ENCODE measurements around the gene OLFM1. TPM values are rescaled to one million over a fixed set of nuclear protein-coding genes. Genes with fewer than 3 reads are reported as not detected.
"Not testable (repeated sequence)": the region's sequence is repeated elsewhere in the genome, so short reads cannot be mapped to it uniquely, and the experiment has no call there.

The OLFM1 gene
- polyA plus RNA-seq, 4 donors = 1.4 to 36.5 (median 3.2) TPM; not detected in 1

DNA sequence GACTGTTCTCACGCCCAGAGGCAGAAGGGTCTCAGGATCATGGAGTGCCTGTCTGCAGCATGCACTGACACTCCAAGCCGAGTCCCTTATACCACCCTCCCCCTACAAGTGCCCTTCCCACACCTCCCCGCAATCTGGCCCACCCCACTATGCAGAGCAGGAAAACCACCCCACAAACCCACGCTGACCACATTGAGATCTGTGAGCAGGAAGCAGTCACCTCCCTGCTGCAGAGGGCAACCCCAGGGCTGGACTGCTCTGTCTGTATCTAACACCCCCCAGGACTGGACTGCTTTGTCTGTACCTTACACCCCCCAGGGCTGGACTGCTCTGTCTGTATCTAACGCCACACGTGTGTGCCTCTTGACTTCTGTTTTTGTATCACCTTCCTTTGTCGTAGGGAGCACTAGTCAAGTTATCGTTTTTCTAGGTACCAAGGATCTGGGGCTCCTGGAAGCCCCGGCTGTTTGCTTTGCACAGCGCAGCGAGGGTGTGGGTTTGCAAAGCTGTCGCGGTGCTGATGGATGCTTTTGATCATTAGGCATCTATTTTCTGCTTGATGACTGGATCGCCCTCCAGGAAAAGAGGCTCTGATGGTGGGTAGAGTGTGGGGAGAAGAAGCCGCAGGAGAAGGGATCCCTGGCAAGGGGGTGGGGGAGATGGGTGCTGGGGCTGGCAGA lies 21.5 kb downstream of the OLFM1 start:
- 34 to 58% (median 39%) methylated on average over 14 to 15 of the region's 15 CpGs for WGBS, 3 donors
- Histone ChIP-seq H3K36me3 (ENCODE audit: control insufficient read depth in 3 of 3, insufficient read depth in 2 of 3, low read depth in 1 of 3, low read length in 3 of 3) (no peaks in the 10 kb centered on the region), H3K27me3 (ENCODE audit: control insufficient read depth in 3 of 3, insufficient read depth in 3 of 3, low read length in 3 of 3) (peaks cover 0 to 12% (median 0%) of the 10 kb centered on the region in 3 donors), H3K9me3 (ENCODE audit: control insufficient read depth in 2 of 2, insufficient read depth in 1 of 2, low read depth in 1 of 2, low read length in 1 of 2) (no peaks in the 10 kb centered on the region), H3K4me1 (ENCODE audit: control insufficient read depth in 3 of 3, insufficient read depth in 2 of 3, low read depth in 1 of 3, low read length in 2 of 3) (no peaks in the 10 kb centered on the region), H3K27ac (ENCODE audit: low read depth in 1 of 3, low read length in 2 of 3) (no peak overlapping the region), H3K4me3 (ENCODE audit: low read depth in 1 of 3, low read length in 3 of 3) (no peak overlapping the region)
- no peak for FAIRE-seq
- no peak for DNase-seq

GRCh38 chr9:135109650-135110049 lies 22.2 kb downstream of the OLFM1 start:
- Histone ChIP-seq H3K36me3 (ENCODE audit: control insufficient read depth in 3 of 3, insufficient read depth in 2 of 3, low read depth in 1 of 3, low read length in 3 of 3) (no peaks in the 10 kb centered on the region), H3K27ac (ENCODE audit: low read depth in 1 of 3, low read length in 2 of 3) (no peak overlapping the region), H3K4me1 (ENCODE audit: control insufficient read depth in 3 of 3, insufficient read depth in 2 of 3, low read depth in 1 of 3, low read length in 2 of 3) (no peaks in the 10 kb centered on the region), H3K9me3 (ENCODE audit: control insufficient read depth in 2 of 2, insufficient read depth in 1 of 2, low read depth in 1 of 2, low read length in 1 of 2) (no peaks in the 10 kb centered on the region), H3K4me3 (ENCODE audit: low read depth in 1 of 3, low read length in 3 of 3) (no peak overlapping the region), H3K27me3 (ENCODE audit: control insufficient read depth in 3 of 3, insufficient read depth in 3 of 3, low read length in 3 of 3) (peaks cover 0 to 12% (median 0%) of the 10 kb centered on the region in 3 donors)
- DNase-seq (no peak), FAIRE-seq (no peak)
- 42 to 58% (median 42%) methylated on average over 8 of the region's 8 CpGs for WGBS, 3 donors

DNA sequence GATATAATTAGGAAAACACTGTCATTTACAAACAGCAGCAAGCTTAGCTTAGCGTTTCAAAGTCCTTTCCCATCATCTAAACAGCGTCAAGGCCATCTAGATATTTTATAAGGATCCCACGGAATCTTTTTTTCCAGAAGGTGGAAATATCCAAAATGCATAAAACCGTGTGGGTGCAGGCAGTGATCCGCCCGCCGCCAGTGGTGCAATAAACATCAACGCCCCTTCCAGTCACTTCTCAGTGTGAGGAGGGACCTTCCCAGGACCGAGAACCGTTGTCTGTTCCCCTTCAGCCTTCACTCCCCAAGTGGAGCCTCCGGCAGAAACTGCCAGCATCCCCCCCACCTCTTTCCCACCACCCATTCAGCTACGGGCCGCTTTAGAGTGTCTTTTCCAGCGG lies 22.9 kb downstream of the OLFM1 start:
- Histone ChIP-seq H3K36me3 (ENCODE audit: control insufficient read depth in 3 of 3, insufficient read depth in 2 of 3, low read depth in 1 of 3, low read length in 3 of 3) (no peaks in the 10 kb centered on the region), H3K4me3 (ENCODE audit: low read depth in 1 of 3, low read length in 3 of 3) (no peak overlapping the region), H3K27me3 (ENCODE audit: control insufficient read depth in 3 of 3, insufficient read depth in 3 of 3, low read length in 3 of 3) (peaks cover 0 to 11% (median 0%) of the 10 kb centered on the region in 3 donors), H3K4me1 (ENCODE audit: control insufficient read depth in 3 of 3, insufficient read depth in 2 of 3, low read depth in 1 of 3, low read length in 2 of 3) (no peaks in the 10 kb centered on the region), H3K9me3 (ENCODE audit: control insufficient read depth in 2 of 2, insufficient read depth in 1 of 2, low read depth in 1 of 2, low read length in 1 of 2) (no peaks in the 10 kb centered on the region), H3K27ac (ENCODE audit: low read depth in 1 of 3, low read length in 2 of 3) (no peak overlapping the region)
- DNase-seq (no peak), FAIRE-seq (no peak)
- WGBS, 3 donors = 63 to 71% (median 64%) methylated on average over 14 of the region's 14 CpGs

- H3K27ac ChIP-seq (ENCODE audit: low read depth in 1 of 3, low read length in 2 of 3); H3K9me3 ChIP-seq (ENCODE audit: control insufficient read depth in 2 of 2, insufficient read depth in 1 of 2, low read depth in 1 of 2, low read length in 1 of 2); H3K36me3 ChIP-seq (ENCODE audit: control insufficient read depth in 3 of 3, insufficient read depth in 2 of 3, low read depth in 1 of 3, low read length in 3 of 3); H3K4me1 ChIP-seq (ENCODE audit: control insufficient read depth in 3 of 3, insufficient read depth in 2 of 3, low read depth in 1 of 3, low read length in 2 of 3); FAIRE-seq; H3K4me3 ChIP-seq (ENCODE audit: low read depth in 1 of 3, low read length in 3 of 3); DNase-seq: not testable (repeated sequence)
- WGBS, 3 donors = 78 to 84% (median 82%) methylated on average over 12 of the region's 12 CpGs
- H3K27me3 ChIP-seq (ENCODE audit: control insufficient read depth in 3 of 3, insufficient read depth in 3 of 3, low read length in 3 of 3) = peaks cover 0 to 11% (median 0%) of the 10 kb centered on the region in 3 donors
Measured at GRCh38 chr9:135111600-135111999, 24.1 kb downstream of the OLFM1 start.

GRCh38 chr9:135116371-135116770 lies 28.9 kb downstream of the OLFM1 start:
- Histone ChIP-seq H3K27ac (ENCODE audit: low read depth in 1 of 3, low read length in 2 of 3) (no peak overlapping the region), H3K9me3 (ENCODE audit: control insufficient read depth in 2 of 2, insufficient read depth in 1 of 2, low read depth in 1 of 2, low read length in 1 of 2) (no peaks in the 10 kb centered on the region), H3K27me3 (ENCODE audit: control insufficient read depth in 3 of 3, insufficient read depth in 3 of 3, low read length in 3 of 3) (no peaks in the 10 kb centered on the region), H3K4me1 (ENCODE audit: control insufficient read depth in 3 of 3, insufficient read depth in 2 of 3, low read depth in 1 of 3, low read length in 2 of 3) (no peaks in the 10 kb centered on the region), H3K4me3 (ENCODE audit: low read depth in 1 of 3, low read length in 3 of 3) (no peak overlapping the region), H3K36me3 (ENCODE audit: control insufficient read depth in 3 of 3, insufficient read depth in 2 of 3, low read depth in 1 of 3, low read length in 3 of 3) (no peaks in the 10 kb centered on the region)
- FAIRE-seq = no peak
- no peak for DNase-seq
- 76 to 90% (median 82%) methylated on average over 4 of the region's 4 CpGs for WGBS, 3 donors

DNA sequence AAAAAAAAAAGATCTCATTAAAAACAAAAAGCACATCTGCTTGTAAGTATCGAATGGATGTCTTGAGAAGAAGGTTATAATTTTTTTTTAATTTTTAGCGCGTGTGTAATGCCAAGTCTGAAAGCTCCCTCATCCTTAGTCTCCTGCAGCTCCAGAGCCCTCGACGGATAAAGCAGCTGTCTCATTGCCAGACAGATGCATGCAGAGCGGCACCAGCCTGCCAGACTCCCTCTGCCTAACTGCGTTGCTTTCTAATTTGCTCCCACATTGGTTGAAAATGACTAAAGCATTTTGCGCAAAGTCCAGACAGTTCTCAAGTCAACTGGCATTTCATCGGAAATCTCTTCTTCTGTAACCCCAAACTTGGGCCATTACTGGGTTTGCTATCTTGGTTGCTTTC lies 29.4 kb downstream of the OLFM1 start:
- H3K27me3 ChIP-seq (ENCODE audit: control insufficient read depth in 3 of 3, insufficient read depth in 3 of 3, low read length in 3 of 3) = no peaks in the 10 kb centered on the region
- DNase-seq = no peak
- no peak for FAIRE-seq
- no peaks in the 10 kb centered on the region for H3K4me1 ChIP-seq (ENCODE audit: control insufficient read depth in 3 of 3, insufficient read depth in 2 of 3, low read depth in 1 of 3, low read length in 2 of 3)
- no peak overlapping the region for H3K27ac ChIP-seq (ENCODE audit: low read depth in 1 of 3, low read length in 2 of 3)
- no peak overlapping the region for H3K4me3 ChIP-seq (ENCODE audit: low read depth in 1 of 3, low read length in 3 of 3)
- H3K36me3 ChIP-seq (ENCODE audit: control insufficient read depth in 3 of 3, insufficient read depth in 2 of 3, low read depth in 1 of 3, low read length in 3 of 3) = no peaks in the 10 kb centered on the region
- H3K9me3 ChIP-seq (ENCODE audit: control insufficient read depth in 2 of 2, insufficient read depth in 1 of 2, low read depth in 1 of 2, low read length in 1 of 2) = no peaks in the 10 kb centered on the region
- WGBS, 3 donors = 87 to 91% (median 87%) methylated on average over 9 of the region's 9 CpGs

DNA sequence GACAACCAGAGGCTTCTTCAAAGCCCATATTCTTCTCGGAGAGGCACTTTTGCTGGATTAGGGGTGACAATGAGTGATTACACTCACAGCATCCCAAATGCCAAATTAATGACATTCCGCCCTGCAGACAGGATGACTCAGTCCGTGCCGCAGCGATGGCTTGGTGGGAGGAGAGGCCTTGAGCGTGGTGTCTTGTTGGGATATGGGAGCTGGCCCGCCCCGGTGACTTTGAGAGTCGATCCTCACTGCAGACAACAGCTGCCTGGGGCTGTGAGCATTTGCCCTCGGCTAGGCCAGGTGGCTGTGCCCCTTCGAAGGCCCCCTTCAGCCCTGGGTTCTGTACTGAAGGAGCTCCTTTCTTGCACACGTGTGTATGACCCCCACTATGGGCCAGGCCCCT lies 29.8 kb downstream of the OLFM1 start:
- FAIRE-seq = no peak
- Histone ChIP-seq H3K4me1 (ENCODE audit: control insufficient read depth in 3 of 3, insufficient read depth in 2 of 3, low read depth in 1 of 3, low read length in 2 of 3) (no peaks in the 10 kb centered on the region), H3K27me3 (ENCODE audit: control insufficient read depth in 3 of 3, insufficient read depth in 3 of 3, low read length in 3 of 3) (no peaks in the 10 kb centered on the region)

GRCh38 chr9:135119496-135120064 lies 32.1 kb downstream of the OLFM1 start:
- DNase-seq (no peak), FAIRE-seq (no peak)
- no peak overlapping the region for H3K4me3 ChIP-seq (ENCODE audit: low read depth in 1 of 3, low read length in 3 of 3)
- H3K27ac ChIP-seq (ENCODE audit: low read depth in 1 of 3, low read length in 2 of 3) = no peak overlapping the region
- no peaks in the 10 kb centered on the region for H3K4me1 ChIP-seq (ENCODE audit: control insufficient read depth in 3 of 3, insufficient read depth in 2 of 3, low read depth in 1 of 3, low read length in 2 of 3)
- no peaks in the 10 kb centered on the region for H3K36me3 ChIP-seq (ENCODE audit: control insufficient read depth in 3 of 3, insufficient read depth in 2 of 3, low read depth in 1 of 3, low read length in 3 of 3)
- 94 to 96% (median 95%) methylated on average over 30 of the region's 30 CpGs for WGBS, 3 donors
- no peaks in the 10 kb centered on the region for H3K9me3 ChIP-seq (ENCODE audit: control insufficient read depth in 2 of 2, insufficient read depth in 1 of 2, low read depth in 1 of 2, low read length in 1 of 2)
- no peaks in the 10 kb centered on the region for H3K27me3 ChIP-seq (ENCODE audit: control insufficient read depth in 3 of 3, insufficient read depth in 3 of 3, low read length in 3 of 3)

More for the DNA sequence above, 29.8 kb downstream of the OLFM1 start:
- no peaks in the 10 kb centered on the region for H3K9me3 ChIP-seq (ENCODE audit: control insufficient read depth in 2 of 2, insufficient read depth in 1 of 2, low read depth in 1 of 2, low read length in 1 of 2)
- DNase-seq = no peak
- 74 to 80% (median 80%) methylated on average over 11 to 12 of the region's 12 CpGs for WGBS, 3 donors
- no peak overlapping the region for H3K27ac ChIP-seq (ENCODE audit: low read depth in 1 of 3, low read length in 2 of 3)
- H3K4me3 ChIP-seq (ENCODE audit: low read depth in 1 of 3, low read length in 3 of 3) = no peak overlapping the region
- no peaks in the 10 kb centered on the region for H3K36me3 ChIP-seq (ENCODE audit: control insufficient read depth in 3 of 3, insufficient read depth in 2 of 3, low read depth in 1 of 3, low read length in 3 of 3)

- Histone ChIP-seq H3K36me3 (ENCODE audit: control insufficient read depth in 3 of 3, insufficient read depth in 2 of 3, low read depth in 1 of 3, low read length in 3 of 3) (no peaks in the 10 kb centered on the region), H3K4me3 (ENCODE audit: low read depth in 1 of 3, low read length in 3 of 3) (no peak overlapping the region), H3K27ac (ENCODE audit: low read depth in 1 of 3, low read length in 2 of 3) (no peak overlapping the region), H3K27me3 (ENCODE audit: control insufficient read depth in 3 of 3, insufficient read depth in 3 of 3, low read length in 3 of 3) (no peaks in the 10 kb centered on the region), H3K9me3 (ENCODE audit: control insufficient read depth in 2 of 2, insufficient read depth in 1 of 2, low read depth in 1 of 2, low read length in 1 of 2) (no peaks in the 10 kb centered on the region), H3K4me1 (ENCODE audit: control insufficient read depth in 3 of 3, insufficient read depth in 2 of 3, low read depth in 1 of 3, low read length in 2 of 3) (no peaks in the 10 kb centered on the region)
- 90 to 93% (median 93%) methylated on average over 23 of the region's 23 CpGs for whole genome bisulfite sequencing, 3 donors
- DNase-seq = no peak
- FAIRE-seq = no peak
Measured at GRCh38 chr9:135120249-135120648, 32.8 kb downstream of the OLFM1 start.
